Right lung (tissue), 5 donors: ENCODE results near the gene NOMO2. TPM values are rescaled to one million over a fixed set of nuclear protein-coding genes. Genes with fewer than 3 reads are reported as not detected.
"Not testable (repeated sequence)": the region's sequence is repeated elsewhere in the genome, so short reads cannot be mapped to it uniquely, and the experiment has no call there.

Source experiments
- DNase-seq, 2 donors: peaks; one replicate each; pipeline ENCODE4 v3.0.0-alpha.2; 2013
- polyA plus RNA-seq, 5 donors: library from polyadenylated mRNA; unstranded; fragments of 120-200 nt; gene quantifications; one replicate each; pipeline versions ENCODE4 v1.2.1 to v1.2.3, GENCODE V29; 2013; ENCODE audit warnings: inconsistent platforms in 1 of 5, low replicate concordance in 1 of 5; ENCODE audit not compliant: insufficient read length in 5 of 5, insufficient read depth in 1 of 5

NOMO2 gene
- polyA plus RNA-seq, 5 donors, result 45.7 to 93.6 (median 70.6) TPM

DNA sequence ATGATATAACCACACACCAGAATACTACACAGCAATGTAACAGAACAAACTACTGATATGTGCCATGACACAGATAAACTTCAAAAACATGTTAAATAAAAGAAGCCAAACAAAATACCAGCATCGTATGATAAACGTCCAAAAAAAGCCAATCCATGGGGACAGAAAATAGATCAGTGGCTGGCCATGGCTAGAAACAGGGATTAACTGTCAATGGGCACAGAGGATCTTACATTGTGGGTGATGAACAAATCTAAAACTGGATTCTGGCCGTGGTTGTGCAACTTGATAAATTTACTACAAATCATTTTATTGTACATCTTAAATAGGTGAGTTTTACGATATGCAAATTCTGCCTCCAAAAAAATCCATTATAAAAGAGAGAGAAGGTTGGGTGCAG, 35.4 kb downstream of the NOMO2 start:
- not testable (repeated sequence) for DNase-seq

DNA sequence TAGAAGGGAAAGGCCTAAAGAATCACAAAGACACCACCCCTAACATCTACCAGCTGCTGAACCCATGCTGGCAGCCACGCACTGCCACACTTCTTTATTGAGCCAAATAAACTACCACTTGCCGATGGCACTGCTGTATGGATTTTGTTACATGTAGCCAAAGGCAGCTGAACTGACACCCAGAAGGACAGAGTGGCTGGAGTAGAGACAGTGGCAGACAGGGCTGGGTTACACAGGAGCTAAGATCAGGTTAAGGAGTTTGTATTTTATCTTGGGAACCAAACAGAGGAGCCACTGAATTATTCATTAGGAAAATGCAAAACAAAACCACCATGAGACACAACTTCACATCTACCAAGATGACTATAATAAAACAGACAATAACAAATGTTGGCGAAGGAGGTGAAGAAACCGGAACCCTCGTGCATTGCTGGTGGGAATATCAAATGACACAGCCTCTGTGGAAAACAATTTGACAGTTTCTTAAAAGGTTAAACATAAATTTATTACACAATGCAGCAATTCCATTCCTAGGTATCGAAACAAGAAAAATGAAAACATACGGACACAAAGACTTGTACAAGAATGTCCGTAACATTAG, 35.9 kb downstream of the NOMO2 start:
- DNase-seq, result not testable (repeated sequence)

DNA sequence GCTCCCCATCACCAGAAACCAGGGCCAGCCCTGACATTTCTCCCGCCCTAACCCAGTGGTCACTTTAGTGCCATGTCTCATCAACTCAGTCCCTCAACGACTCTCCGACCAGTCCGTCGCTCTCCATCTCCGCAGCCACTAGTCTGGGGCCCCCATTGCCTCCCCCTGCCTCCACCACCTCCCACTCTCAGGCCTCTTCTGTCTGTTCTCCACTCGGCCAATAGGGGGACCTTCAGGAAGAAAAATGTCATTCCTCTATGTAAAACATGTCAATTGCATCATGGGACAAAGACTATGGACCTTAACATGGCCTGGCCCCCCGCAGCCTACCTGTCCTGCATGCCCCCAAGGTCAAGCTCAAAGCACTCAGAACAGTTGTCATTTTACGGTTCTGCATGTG, 39.3 kb downstream of the NOMO2 start:
- DNase-seq, result not testable (repeated sequence)

DNA sequence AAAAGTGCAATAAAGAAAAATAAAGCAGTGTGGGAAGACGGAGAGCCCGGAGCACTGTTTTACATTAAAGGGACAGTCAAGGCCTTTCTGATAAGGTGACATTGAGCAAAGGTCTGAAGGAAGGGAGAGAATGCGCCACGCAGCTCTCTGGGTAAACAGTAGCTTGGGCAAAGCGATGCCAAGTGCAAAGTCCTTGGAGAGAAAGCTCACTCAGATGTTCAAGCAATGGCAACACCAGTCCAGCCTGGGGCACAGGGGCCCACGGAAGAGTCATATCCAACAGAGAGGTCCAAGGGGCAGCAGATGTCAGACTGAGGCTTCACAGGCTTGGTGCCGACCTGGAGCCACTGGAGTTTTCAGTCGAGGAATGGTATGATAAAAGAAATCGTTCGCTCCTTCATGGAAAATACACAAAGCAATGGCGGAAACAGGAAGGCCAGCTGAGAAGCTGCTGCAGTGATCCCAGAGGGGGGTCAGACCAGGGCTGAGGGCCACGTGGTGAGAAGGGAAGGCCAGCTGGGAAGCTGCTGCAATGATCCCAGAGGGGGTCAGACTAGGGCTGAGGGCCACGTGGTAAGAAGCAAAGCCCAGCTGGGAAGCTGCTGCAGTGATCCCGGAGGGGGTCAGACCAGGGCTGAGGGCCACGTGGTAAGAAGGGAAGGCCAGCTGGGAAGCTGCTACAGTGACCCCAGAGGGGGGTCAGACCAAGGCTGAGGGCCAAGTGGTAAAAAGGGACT, 40.3 kb downstream of the NOMO2 start:
- not testable (repeated sequence) for DNase-seq

DNA sequence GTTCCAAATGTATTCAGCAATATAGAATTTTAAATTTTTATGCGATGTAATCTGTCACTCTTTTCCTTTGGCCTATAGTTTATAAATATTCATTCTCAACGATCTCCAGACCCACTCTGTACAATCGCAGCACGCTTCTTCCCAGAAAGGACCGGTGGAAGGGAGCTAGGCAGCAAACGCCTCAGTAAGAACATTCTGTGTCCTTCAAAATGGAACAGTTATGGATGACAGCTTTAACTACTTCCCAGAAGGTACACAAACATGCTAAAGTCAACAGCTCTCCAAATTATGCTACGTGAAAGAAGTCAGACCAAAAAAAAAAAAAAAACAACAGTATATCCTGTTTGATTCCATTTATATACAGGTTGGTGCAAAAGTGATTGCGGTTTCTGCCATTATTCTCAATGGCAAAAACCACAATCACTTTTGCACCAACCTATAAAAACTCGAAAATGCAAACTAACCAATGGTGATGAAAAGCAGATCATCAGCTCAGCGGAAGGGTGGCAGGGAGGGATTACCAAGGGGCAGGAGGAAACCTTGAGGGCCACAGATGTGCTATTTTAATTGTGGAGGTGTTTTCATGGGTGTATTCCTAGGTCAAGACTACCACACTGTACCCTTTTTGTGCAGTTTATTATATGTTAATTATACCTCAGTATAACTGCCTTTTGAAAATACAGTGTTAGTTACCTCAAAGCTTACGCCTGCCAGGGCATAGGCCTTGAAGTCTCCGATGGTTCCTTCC, 43.2 kb downstream of the NOMO2 start:
- not testable (repeated sequence) for DNase-seq

DNA sequence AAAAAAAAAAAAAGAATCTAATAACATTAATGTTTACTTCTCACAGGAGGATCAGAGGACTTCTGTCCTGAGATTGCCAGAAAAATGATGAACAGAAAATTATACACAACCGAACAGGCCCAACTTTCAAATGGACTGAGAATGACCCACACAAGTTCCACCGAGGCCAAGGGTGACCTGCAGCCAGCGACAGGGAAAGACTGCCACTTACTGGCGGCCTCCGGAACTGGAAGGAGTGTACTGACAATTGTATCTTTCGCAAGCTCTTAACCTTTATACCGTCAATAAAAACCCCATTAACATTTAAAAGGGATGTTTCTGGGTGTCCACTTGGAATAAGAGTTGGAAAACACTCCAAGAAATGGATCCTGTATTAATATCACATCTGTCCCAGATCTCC, 63.5 kb downstream of the NOMO2 start:
- not testable (repeated sequence) for DNase-seq

DNA sequence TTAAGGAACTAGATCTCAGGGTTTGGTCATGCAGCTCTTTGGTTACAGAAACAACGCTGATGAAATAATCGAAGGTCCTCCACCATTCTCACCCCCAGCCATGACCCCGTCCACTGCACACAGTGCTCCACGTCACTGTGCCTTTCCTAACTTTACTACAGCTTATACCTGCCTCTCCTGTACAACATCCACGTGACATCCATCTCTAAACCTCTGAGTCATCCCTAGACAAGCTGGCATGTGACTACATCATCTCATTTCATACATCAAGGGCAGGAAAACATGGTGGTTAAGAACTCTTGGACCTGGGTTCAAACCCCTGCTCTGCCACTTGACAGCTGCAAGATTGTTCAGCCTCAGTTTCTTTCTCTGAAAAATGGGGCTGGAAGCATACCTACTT, 64.9 kb downstream of the NOMO2 start:
- not testable (repeated sequence) for DNase-seq

DNA sequence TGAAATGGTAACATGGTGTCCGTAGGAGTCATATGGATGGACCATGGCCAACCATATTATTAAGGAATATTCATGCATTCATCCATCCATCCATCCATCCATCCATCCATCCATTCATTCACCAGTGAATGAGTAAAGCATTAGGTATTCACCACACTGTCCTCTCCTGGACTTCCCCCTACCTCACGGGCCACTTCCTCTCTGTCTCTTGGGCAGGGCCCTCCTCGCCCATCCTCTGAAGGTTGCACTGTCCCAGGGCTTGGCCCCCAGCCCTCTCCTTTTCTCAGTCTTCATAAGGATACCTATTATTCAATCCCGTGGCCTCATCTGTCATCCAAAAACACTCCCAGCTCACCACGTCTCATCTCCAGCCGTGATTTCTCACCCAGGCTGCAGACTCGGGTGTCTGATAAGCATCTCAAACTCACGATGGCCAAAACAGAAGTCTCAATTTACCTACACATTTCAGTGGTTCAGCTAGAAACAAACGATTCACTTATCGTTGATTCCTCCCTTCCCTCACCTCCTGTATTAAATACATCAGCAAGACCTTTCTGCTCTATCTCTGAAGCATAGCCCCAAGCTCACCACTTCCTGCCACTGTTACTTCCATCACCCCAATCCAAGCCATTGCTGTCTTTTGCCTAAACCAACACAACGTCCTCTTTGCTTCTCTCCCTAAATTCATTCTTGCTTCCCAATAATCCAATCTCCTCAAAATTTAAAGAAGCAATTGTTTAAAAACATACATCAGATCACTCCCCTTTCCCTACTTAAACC, 69.6 kb downstream of the NOMO2 start:
- not testable (repeated sequence) for DNase-seq

DNA sequence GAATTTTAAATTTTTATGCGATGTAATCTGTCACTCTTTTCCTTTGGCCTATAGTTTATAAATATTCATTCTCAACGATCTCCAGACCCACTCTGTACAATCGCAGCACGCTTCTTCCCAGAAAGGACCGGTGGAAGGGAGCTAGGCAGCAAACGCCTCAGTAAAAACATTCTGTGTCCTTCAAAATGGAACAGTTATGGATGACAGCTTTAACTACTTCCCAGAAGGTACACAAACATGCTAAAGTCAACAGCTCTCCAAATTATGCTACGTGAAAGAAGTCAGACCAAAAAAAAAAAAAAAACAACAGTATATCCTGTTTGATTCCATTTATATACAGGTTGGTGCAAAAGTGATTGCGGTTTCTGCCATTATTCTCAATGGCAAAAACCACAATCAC, 125.9 kb downstream of the NOMO2 start:
- not testable (repeated sequence) for DNase-seq

DNA sequence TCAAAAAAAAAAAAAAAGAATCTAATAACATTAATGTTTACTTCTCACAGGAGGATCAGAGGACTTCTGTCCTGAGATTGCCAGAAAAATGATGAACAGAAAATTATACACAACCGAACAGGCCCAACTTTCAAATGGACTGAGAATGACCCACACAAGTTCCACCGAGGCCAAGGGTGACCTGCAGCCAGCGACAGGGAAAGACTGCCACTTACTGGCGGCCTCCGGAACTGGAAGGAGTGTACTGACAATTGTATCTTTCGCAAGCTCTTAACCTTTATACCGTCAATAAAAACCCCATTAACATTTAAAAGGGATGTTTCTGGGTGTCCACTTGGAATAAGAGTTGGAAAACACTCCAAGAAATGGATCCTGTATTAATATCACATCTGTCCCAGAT, 146.1 kb downstream of the NOMO2 start:
- not testable (repeated sequence) for DNase-seq

DNA sequence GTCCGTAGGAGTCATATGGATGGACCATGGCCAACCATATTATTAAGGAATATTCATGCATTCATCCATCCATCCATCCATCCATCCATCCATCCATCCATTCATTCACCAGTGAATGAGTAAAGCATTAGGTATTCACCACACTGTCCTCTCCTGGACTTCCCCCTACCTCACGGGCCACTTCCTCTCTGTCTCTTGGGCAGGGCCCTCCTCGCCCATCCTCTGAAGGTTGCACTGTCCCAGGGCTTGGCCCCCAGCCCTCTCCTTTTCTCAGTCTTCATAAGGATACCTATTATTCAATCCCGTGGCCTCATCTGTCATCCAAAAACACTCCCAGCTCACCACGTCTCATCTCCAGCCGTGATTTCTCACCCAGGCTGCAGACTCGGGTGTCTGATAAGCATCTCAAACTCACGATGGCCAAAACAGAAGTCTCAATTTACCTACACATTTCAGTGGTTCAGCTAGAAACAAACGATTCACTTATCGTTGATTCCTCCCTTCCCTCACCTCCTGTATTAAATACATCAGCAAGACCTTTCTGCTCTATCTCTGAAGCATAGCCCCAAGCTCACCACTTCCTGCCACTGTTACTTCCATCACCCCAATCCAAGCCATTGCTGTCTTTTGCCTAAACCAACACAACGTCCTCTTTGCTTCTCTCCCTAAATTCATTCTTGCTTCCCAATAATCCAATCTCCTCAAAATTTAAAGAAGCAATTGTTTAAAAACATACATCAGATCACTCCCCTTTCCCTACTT, 152.2 kb downstream of the NOMO2 start:
- not testable (repeated sequence) for DNase-seq

DNA sequence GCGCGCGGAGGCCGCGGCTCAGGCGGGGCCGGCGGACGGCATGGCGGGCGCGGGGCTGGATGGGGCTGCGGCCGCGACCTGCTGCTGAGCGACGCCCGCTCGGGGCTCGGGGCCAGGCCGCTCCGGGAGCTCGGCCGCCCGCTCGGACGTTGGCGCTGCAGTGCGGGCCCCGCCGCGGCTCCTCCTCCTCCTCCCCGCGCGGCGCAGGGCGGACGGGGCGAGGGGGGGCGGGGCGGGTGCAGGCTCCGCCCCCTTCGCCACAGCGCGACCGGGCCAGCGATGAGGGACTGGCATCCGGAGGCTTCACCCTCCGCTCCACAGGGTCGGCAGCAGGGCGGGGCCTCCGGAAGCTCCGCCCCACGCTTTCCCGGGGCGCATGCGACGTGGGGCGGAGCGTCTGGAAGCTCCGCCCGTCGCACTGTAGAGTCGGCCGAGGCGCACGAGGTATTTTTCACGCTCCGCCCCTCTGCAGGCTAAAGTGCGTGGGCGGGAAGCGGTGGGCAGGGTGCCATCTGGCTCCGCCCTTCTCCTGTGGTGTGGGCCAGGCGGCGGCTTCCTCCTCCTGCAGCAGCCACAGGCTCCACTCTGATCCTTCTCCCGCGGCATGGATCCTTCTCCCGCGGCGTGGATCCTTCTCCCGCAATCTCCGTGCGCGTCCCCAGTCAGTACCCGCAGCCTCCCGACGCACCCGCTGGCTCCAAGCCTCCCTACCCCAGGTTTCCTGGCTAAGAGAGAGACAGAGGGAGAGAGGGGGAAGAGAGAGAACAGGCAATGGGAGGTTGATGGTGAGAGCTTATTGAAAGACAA, 159.8 kb downstream of the NOMO2 start:
- DNase-seq, result not testable (repeated sequence)

DNA sequence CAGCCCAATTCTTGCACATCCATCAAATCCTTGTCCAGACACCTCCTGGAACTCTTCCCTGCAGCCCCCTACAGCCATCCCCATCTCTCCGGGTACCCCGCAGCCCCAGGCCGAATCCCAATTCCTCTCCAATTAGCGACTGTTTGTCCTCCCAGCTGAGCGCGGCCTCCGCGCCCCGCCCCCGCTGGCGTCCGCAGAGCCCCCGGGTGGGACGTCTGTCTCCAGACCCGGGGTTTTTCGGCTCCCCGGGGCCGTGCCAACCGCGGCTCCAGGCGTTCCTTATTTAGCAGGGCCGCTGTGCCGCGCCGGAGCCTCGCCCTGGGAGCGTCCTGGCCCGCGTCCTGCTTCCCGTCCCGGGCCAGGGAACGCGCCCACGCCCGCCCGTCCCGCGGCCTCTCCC, 160.7 kb downstream of the NOMO2 start:
- not testable (repeated sequence) for DNase-seq

DNA sequence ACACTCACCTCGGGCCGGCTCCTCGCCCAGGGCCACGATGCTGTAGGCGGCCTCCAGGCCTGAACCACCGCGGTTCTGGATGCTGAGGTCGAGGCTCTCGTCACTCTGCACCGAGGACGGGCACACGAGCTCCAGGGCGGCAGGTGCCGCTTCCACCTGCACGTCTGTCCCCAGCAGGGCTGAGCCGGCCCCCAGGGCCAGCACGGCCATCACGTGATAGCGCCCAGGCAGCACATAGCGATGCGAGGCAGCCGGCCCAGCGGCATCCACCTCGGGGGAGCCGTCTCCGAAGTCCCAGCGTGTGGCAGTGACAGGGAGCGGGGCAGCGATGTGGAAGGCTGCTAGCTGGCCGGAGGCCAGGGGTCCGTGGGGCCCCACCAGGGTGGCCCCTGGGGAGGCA, 167.5 kb downstream of the NOMO2 start:
- not testable (repeated sequence) for DNase-seq

DNA sequence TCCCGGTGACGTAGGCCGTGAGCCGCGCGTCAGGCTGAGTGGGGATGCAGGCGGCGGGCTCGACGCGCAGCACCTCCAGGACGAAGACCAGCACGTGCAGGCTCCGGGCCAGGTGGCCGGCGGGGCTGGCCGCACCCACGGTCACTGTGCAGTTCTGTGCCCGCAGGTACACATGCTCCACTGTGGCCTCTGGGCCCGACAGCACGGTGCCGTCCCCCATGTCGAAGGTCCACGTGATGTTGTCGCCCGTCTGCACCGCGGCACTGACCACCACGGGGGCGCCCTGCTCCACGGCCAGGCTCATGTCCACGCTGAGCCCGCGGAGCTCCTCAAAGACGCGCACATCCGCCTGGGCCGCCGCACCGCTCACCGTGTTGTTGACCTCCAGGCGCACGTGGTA, 174.1 kb downstream of the NOMO2 start:
- not testable (repeated sequence) for DNase-seq

DNA sequence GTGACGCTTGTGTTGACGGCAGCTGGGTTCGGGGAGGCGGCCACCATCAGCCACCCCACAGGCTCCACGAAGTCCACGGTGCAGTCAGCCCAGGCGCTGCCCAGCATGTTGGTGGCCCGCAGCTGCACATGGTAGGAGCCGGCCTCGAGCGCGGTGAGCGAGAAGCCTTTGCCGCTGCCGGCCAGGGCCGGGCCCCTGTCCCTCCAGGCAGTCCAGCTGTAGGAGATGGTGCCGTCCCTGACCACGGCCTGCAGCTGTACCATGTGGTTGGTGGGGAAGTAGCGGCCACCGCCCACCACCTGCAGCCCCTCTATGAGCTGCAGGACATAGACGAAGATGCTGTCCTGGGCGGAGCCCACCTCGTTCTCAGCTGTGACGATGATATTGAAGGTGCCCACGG, 175.4 kb downstream of the NOMO2 start:
- not testable (repeated sequence) for DNase-seq

DNA sequence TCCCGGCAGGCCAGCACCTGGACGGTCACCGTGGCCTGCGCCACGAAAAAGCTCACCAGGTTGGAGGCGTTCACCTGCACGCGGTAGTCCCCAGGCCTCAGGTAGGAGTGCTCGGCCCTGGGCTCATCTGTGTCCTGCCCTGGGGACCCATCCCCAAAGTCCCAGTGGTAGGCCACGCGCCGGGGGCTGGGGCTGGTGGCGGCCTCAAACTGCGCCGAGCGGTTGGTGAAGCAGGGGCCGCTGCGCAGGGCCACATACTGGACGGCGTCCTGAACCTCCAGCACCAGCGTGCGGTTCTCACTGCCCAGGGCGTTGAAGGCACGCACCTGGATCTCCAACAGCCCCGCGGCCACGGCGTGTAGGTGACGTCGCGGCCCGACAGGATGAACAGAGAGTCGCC, 176.6 kb downstream of the NOMO2 start:
- not testable (repeated sequence) for DNase-seq

DNA sequence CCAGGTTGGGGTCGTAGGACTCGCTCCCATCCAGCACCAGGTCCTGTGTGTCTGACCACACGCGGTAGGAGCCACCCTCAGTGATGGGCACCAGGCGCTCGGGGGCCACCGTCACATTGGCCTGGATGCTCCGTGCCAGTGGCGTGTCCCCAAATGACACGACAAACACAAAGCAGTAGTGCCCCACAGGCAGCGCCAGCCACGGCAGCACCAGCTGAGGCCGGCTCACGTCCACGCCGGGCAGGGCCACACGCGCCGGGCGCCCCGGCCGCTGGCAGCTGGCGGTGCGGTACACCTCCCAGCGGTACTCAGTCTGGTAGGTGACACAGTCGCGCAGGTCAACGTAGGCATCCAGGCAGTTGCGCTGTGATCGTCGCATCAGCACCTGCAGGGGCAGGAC, 177.0 kb downstream of the NOMO2 start:
- DNase-seq, result not testable (repeated sequence)

DNA sequence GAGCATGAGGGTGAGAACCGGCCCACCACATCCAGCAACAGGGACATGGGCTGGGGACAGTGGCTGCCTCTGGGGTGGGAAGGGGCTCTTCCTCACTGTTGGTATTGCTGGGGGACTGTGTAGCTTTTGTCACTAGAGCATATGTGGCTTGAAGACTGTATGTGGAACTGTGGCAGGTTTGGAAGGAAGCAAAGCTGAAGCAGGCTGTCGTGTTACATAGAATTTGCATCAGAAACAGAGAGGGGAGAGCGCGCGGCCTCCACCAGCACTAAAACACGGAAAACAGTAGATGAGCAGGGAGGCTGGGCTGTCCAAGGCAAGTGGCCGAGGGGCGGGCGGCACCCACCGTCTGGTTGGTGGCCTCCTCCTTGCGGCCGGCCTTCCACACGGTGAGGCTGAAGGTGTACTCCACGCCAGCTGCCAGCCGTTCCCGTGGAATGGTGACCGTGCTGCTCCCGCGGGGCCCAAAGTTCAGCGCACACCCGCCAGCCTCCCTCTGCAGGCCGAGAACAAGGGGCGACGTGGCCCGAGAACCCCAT, 177.7 kb downstream of the NOMO2 start:
- not testable (repeated sequence) for DNase-seq

DNA sequence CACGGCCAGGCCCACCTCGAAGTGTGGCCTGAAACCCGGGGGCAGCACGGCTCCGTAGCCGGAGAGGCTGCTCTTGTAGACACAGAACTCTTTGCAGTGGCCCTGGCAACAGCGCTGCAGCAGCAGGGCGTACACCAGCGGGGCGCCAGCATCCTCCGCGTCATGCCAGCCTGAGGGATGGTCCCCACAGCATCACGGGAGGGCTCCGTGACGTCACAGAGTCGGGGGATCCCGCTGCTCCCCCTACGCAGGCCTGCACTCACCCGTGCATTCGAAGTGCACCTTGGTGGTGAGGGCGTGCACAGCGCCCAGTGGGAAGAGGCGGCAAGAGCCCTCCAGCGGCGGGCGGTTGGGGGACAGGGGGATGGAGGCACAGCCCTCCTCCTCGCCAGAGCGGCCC, 179.2 kb downstream of the NOMO2 start:
- not testable (repeated sequence) for DNase-seq
